HCEC 1CT (cell line): Measurements from ENCODE around the gene WDR82.

Experiments
- DNase-seq: peaks from one replicate; pipeline ENCODE4 v3.0.0-alpha.2; 2017

The WDR82 gene

GRCh38 chr3:52236424-52236886 lies 42.0 kb downstream of the WDR82 start:
- DNase-seq, result no peak

- DNase-seq, result no peak
These were observed 43.7 kb downstream of the WDR82 start for GRCh38 chr3:52234516-52235447.

GRCh38 chr3:52233968-52234367 lies 44.5 kb downstream of the WDR82 start:
- no peak for DNase-seq

- DNase-seq, result no peak
These were observed 45.3 kb downstream of the WDR82 start for GRCh38 chr3:52233108-52233591.

- no peak for DNase-seq
These were observed 46.0 kb downstream of the WDR82 start for GRCh38 chr3:52232279-52233107.

- peak; percentile 23 for DNase-seq
These were observed 46.8 kb downstream of the WDR82 start for GRCh38 chr3:52231502-52232278.

GRCh38 chr3:52230889-52231499 lies 47.5 kb downstream of the WDR82 start:
- no peak for DNase-seq

- no peak for DNase-seq
These were observed 48.0 kb downstream of the WDR82 start for GRCh38 chr3:52230461-52230860.

GRCh38 chr3:52229656-52230055 lies 48.8 kb downstream of the WDR82 start:
- no peak for DNase-seq

- DNase-seq, result no peak
These were observed 49.6 kb downstream of the WDR82 start for GRCh38 chr3:52228751-52229291.

GRCh38 chr3:52228266-52228665 lies 50.2 kb downstream of the WDR82 start:
- no peak for DNase-seq

- DNase-seq, result no peak
These were observed 50.7 kb downstream of the WDR82 start for GRCh38 chr3:52227766-52228165.

GRCh38 chr3:52227117-52227516 lies 51.3 kb downstream of the WDR82 start:
- no peak for DNase-seq

GRCh38 chr3:52226229-52226817 lies 52.1 kb downstream of the WDR82 start:
- no peak for DNase-seq

- DNase-seq, result no peak
These were observed 52.8 kb downstream of the WDR82 start, which contains the start of gene TLR9 for GRCh38 chr3:52225452-52226228. Gene TLR9 (minus strand): TSS chr3:52225645. CDS start chr3:52225529, 116 bp downstream.

GRCh38 chr3:52223449-52224408 lies 54.7 kb downstream of the WDR82 start:
- DNase-seq, result no peak

- DNase-seq, result no peak
These were observed 55.9 kb downstream of the WDR82 start for GRCh38 chr3:52222319-52223221.
